CD4-positive, alpha-beta memory T cell (primary cell): ENCODE results near the gene SYK. TPM values are rescaled to one million over a fixed set of nuclear protein-coding genes. Genes with fewer than 3 reads are reported as not detected.
"Not testable (repeated sequence)": the region's sequence is repeated elsewhere in the genome, so short reads cannot be mapped to it uniquely, and the experiment has no call there.

Experiments
- CTCF ChIA-PET: fragments of 350-600 bp; sonication (Branson Sonifier 250); formaldehyde crosslinking; loops from one replicate; lab custom pipeline; 2021; ENCODE audit warnings: inconsistent platforms; ENCODE audit not compliant: partially characterized antibody; lab: Charles Lee
- POLR2A ChIA-PET: fragments of 350-600 bp; sonication (Branson Sonifier 250); formaldehyde crosslinking; loops from one replicate; lab custom pipeline; 2021; ENCODE audit not compliant: partially characterized antibody; lab: Charles Lee
- DNase-seq, 5 donors: peaks; one replicate each; pipeline versions ENCODE4 v3.0.0 to v3.0.0-alpha.2; 2020 to 2022; ENCODE audit warnings: mixed read lengths in 1 of 5
- H3K27ac ChIP-seq: one replicate; pipeline ENCODE4 v1.7.0; 2013; ENCODE audit warnings: low read depth, low read length
- H3K27me3 ChIP-seq: 2 replicates; pipeline ENCODE4 v1.7.0; 2013; ENCODE audit warnings: mild to moderate bottlenecking, low read length, moderate library complexity; ENCODE audit not compliant: insufficient read depth
- H3K36me3 ChIP-seq: 2 replicates; pipeline ENCODE4 v1.7.0; 2013; ENCODE audit warnings: mild to moderate bottlenecking, low read length, moderate library complexity; ENCODE audit not compliant: insufficient read depth
- H3K4me1 ChIP-seq: 2 replicates; pipeline ENCODE4 v1.7.0; 2013; ENCODE audit warnings: mild to moderate bottlenecking, low read length, moderate library complexity; ENCODE audit not compliant: insufficient read depth
- H3K4me3 ChIP-seq, 2 donors: one replicate each; pipeline ENCODE4 v1.7.0; 2013; ENCODE audit warnings: low read length in 2 of 2, mild to moderate bottlenecking in 1 of 2
- H3K9me3 ChIP-seq, 2 donors: one replicate each; pipeline ENCODE4 v1.7.0; 2013; ENCODE audit warnings: low read length in 2 of 2, control low read depth in 1 of 2; ENCODE audit not compliant: control insufficient read depth in 1 of 2
- H3K27ac Mint-ChIP-seq, 7 donors: one replicate each; pipeline ENCODE4 v1.8.0; 2020 to 2021; ENCODE audit warnings: mixed read lengths in 7 of 7, mild to moderate bottlenecking in 6 of 7, inconsistent platforms in 3 of 7, moderate library complexity in 3 of 7
- H3K27me3 Mint-ChIP-seq, 2 donors: one replicate each; pipeline ENCODE4 v1.8.0; 2020 to 2021; ENCODE audit warnings: mixed read lengths in 2 of 2
- H3K36me3 Mint-ChIP-seq, 2 donors: one replicate each; pipeline ENCODE4 v1.8.0; 2020 to 2021; ENCODE audit warnings: mixed read lengths in 2 of 2, inconsistent platforms in 1 of 2, mild to moderate bottlenecking in 1 of 2
- H3K4me1 Mint-ChIP-seq, 4 donors: one replicate each; pipeline ENCODE4 v1.8.0; 2020 to 2021; ENCODE audit warnings: mixed read lengths in 4 of 4, mild to moderate bottlenecking in 1 of 4
- H3K4me3 Mint-ChIP-seq, 8 donors: one replicate each; pipeline ENCODE4 v1.8.0; 2020 to 2021; ENCODE audit warnings: mixed read lengths in 8 of 8, mild to moderate bottlenecking in 7 of 8, moderate library complexity in 6 of 8, inconsistent platforms in 3 of 8
- H3K9me3 Mint-ChIP-seq, 8 donors: one replicate each; pipeline ENCODE4 v1.8.0; 2020 to 2021; ENCODE audit warnings: mixed read lengths in 8 of 8, mild to moderate bottlenecking in 5 of 8, inconsistent platforms in 3 of 8, moderate library complexity in 1 of 8
- intact Hi-C: fragments of 100-400 bp; cut with micrococcal nuclease; formaldehyde crosslinking; loops from one replicate; pipeline ENCODE4 v1.15.1; 2023
- polyA plus RNA-seq, 2 donors: library from polyadenylated mRNA; unstranded; fragments of 300-500 nt; fragmentation: Illumina TruSeq; gene quantifications; one replicate each; pipeline ENCODE4 v1.2.3, GENCODE V29; 2021
- total RNA-seq, 2 experiments: library from RNA; stranded (reverse); gene quantifications; one replicate each; pipeline ENCODE4 v1.2.3, GENCODE V29; 2021

SYK gene
- total and polyA plus RNA-seq, 4 experiments from 2014 or later = 0.08 to 1.9 (median 0.78) TPM

DNA sequence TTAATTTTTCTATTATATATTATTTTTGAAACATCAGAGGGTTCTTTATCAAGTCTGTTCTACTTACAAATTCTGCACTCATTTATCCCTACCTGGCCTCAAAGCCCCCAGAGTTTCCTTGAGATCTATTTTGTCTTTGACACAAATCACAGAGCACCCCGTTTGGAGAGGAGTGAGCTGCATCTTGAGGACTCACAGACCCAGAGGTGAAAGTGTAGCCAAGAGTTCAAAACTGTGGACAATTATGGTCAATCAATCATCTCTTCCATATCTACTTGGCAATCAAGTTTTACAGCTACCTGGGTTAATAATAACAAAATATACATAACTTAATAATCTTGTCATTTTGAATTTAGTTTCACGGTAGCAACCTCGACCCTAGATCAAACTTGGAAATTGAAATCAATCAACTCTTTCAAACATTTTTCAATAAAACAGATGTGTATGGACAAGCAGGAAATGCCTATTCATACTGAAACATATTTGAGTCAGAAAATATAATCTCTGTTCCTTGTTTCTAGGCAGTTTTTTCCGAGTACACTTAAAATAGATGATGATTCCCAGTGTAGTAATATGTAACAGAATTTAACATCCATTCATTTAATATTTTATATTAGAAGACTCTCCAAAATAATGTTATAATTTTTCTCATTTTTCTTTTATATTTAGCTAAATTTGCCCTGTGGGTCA lies 13.7 kb upstream of the SYK start:
- DNase-seq = no peak
- POLR2A ChIA-PET = no interaction called here
- no peaks in the 10 kb centered on the region for H3K36me3 Mint-ChIP-seq
- no peaks in the 10 kb centered on the region for H3K4me1 ChIP-seq
- intact Hi-C loops = no loop called here
- peaks cover 0 to 8% (median 1%) of the 10 kb centered on the region in 8 donors for H3K9me3 Mint-ChIP-seq
- H3K4me3 Mint-ChIP-seq = no peak overlapping the region
- H3K27ac ChIP-seq = no peak overlapping the region
- H3K4me3 ChIP-seq = no peak overlapping the region
- no peak overlapping the region for H3K27ac Mint-ChIP-seq
- no peaks in the 10 kb centered on the region for H3K4me1 Mint-ChIP-seq
- peaks cover 14 to 29% of the 10 kb centered on the region in 2 donors for H3K27me3 Mint-ChIP-seq
- no peaks in the 10 kb centered on the region for H3K9me3 ChIP-seq
- peaks cover 4% of the 10 kb centered on the region for H3K27me3 ChIP-seq
- CTCF ChIA-PET = no interaction called here
- H3K36me3 ChIP-seq = no peaks in the 10 kb centered on the region

DNA sequence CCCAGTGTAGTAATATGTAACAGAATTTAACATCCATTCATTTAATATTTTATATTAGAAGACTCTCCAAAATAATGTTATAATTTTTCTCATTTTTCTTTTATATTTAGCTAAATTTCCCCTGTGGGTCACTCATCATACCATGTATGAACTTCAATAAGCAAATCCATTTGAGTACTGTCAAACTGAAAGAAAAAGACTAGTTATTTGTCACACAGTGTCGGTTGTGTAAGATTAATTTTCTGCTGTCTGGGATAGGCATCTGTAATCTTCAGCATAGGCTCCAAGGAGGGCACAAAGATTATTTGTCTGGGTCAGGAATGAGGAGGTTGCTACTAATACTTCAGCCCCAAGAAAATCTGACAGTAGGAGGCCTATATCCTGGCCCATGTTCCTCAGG lies 13.1 kb upstream of the SYK start:
- H3K4me1 ChIP-seq, H3K27ac Mint-ChIP-seq, H3K4me1 Mint-ChIP-seq, H3K4me3 ChIP-seq, DNase-seq, H3K9me3 Mint-ChIP-seq, intact Hi-C loops, H3K27me3 ChIP-seq, H3K27ac ChIP-seq, H3K36me3 Mint-ChIP-seq, CTCF ChIA-PET, H3K4me3 Mint-ChIP-seq, POLR2A ChIA-PET, H3K36me3 ChIP-seq, H3K9me3 ChIP-seq: not testable (repeated sequence)
- peaks cover 14 to 27% of the 10 kb centered on the region in 2 donors for H3K27me3 Mint-ChIP-seq

GRCh38 chr9:90789408-90789807 lies 12.2 kb upstream of the SYK start:
- Histone ChIP-seq H3K36me3 (no peaks in the 10 kb centered on the region), H3K4me3 (no peak overlapping the region), H3K9me3 (no peaks in the 10 kb centered on the region), H3K27me3 (peaks cover 4% of the 10 kb centered on the region), H3K27ac (no peak overlapping the region), H3K4me1 (no peaks in the 10 kb centered on the region)
- CTCF ChIA-PET = no interaction called here
- POLR2A ChIA-PET = no interaction called here
- no peaks in the 10 kb centered on the region for H3K4me1 Mint-ChIP-seq
- H3K4me3 Mint-ChIP-seq = no peak overlapping the region
- DNase-seq = no peak
- H3K9me3 Mint-ChIP-seq = peaks cover 0 to 8% (median 2%) of the 10 kb centered on the region in 8 donors
- peaks cover 16 to 30% of the 10 kb centered on the region in 2 donors for H3K27me3 Mint-ChIP-seq
- intact Hi-C loops = no loop called here
- H3K27ac Mint-ChIP-seq = no peak overlapping the region
- no peaks in the 10 kb centered on the region for H3K36me3 Mint-ChIP-seq

DNA sequence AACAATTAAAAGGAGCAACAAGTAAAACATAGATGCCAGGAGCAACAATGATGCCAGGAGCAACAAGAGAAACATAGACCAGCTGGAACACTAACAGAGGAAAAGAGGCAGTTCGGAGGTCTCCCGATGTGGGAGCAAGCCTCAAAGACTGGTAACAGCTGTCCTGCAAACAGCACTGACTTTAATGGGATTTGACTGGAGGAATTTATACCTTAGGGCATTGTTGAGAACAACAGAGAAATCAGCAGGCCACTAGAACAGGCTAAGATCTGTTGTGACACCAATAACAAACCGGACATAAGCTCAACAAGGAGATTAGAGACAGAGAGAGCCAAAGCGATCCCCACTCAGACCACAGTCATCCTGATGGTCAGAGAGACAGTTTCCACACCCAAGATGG lies 11.8 kb upstream of the SYK start:
- intact Hi-C loops = no loop called here
- no peak overlapping the region for H3K27ac Mint-ChIP-seq
- Histone ChIP-seq H3K27me3 (peaks cover 4% of the 10 kb centered on the region), H3K4me1 (no peaks in the 10 kb centered on the region), H3K36me3 (no peaks in the 10 kb centered on the region), H3K4me3 (no peak overlapping the region), H3K9me3 (no peaks in the 10 kb centered on the region), H3K27ac (no peak overlapping the region)
- H3K27me3 Mint-ChIP-seq = peaks cover 16 to 30% of the 10 kb centered on the region in 2 donors
- POLR2A ChIA-PET = no interaction called here
- H3K4me3 Mint-ChIP-seq = no peak overlapping the region
- peaks cover 0 to 8% (median 2%) of the 10 kb centered on the region in 8 donors for H3K9me3 Mint-ChIP-seq
- CTCF ChIA-PET = no interaction called here
- DNase-seq = no peak
- no peaks in the 10 kb centered on the region for H3K4me1 Mint-ChIP-seq
- H3K36me3 Mint-ChIP-seq = no peaks in the 10 kb centered on the region

GRCh38 chr9:90793024-90793423 lies 8.6 kb upstream of the SYK start:
- peaks cover 20 to 27% of the 10 kb centered on the region in 2 donors for H3K27me3 Mint-ChIP-seq
- H3K27me3 ChIP-seq, H3K4me1 Mint-ChIP-seq, intact Hi-C loops, H3K36me3 Mint-ChIP-seq, H3K27ac ChIP-seq, H3K4me1 ChIP-seq, H3K27ac Mint-ChIP-seq, DNase-seq, H3K36me3 ChIP-seq, CTCF ChIA-PET, H3K4me3 Mint-ChIP-seq, H3K9me3 Mint-ChIP-seq, H3K4me3 ChIP-seq, H3K9me3 ChIP-seq, POLR2A ChIA-PET: not testable (repeated sequence)

DNA sequence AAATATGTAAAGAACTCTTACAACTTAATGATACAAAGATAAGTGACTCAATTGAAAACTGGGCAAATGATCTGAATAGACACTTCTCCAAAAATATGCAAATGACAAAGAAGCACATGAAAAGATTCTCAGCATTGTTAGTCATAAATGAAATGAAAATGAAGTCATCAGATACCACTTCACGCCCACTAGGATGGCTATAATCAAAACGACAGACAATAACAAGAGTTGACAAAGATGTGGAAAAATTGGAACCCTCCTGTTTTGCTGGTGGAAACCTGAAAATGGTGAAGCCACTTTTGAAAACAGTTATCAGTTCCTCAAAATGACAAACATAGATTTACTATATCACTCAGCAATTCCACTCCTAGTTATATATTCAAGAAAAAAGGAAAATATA lies 7.9 kb upstream of the SYK start:
- Mint-ChIP-seq H3K4me3 (no peak overlapping the region), H3K9me3 (peaks cover 0 to 8% (median 2%) of the 10 kb centered on the region in 8 donors), H3K27ac (no peak overlapping the region), H3K27me3 (peaks cover 21 to 29% of the 10 kb centered on the region in 2 donors), H3K4me1 (no peaks in the 10 kb centered on the region), H3K36me3 (no peaks in the 10 kb centered on the region)
- intact Hi-C loops = no loop called here
- ChIA-PET POLR2A (no interaction called here), CTCF (no interaction called here)
- no peaks in the 10 kb centered on the region for H3K9me3 ChIP-seq
- peaks cover 3% of the 10 kb centered on the region for H3K27me3 ChIP-seq
- no peak overlapping the region for H3K4me3 ChIP-seq
- H3K4me1 ChIP-seq = no peaks in the 10 kb centered on the region
- no peak overlapping the region for H3K27ac ChIP-seq
- H3K36me3 ChIP-seq = no peaks in the 10 kb centered on the region
- no peak for DNase-seq

DNA sequence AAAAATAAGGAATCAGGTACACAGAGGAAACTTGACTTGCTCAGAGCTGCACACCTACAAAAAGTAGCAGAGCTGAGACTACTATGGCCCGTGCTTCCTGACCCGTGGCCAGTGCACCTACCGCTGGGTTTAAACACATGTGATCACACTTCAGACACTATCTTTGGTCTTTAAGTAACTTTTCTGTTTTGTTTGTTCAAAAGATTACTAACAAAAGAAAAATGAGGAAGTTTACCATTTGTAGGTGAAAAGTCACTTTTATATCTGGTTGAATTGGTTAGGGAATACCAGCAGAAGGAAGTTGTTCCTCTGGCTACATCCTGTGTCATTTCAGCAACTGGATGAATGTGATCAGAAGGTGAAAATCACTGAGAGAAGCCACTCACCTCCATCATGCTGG lies 6.5 kb upstream of the SYK start:
- H3K36me3 ChIP-seq = no peaks in the 10 kb centered on the region
- POLR2A ChIA-PET = no interaction called here
- peaks cover 0 to 8% (median 1%) of the 10 kb centered on the region in 8 donors for H3K9me3 Mint-ChIP-seq
- no peaks in the 10 kb centered on the region for H3K36me3 Mint-ChIP-seq
- no peaks in the 10 kb centered on the region for H3K27me3 ChIP-seq
- no peaks in the 10 kb centered on the region for H3K9me3 ChIP-seq
- no peak for DNase-seq
- H3K4me1 Mint-ChIP-seq = no peaks in the 10 kb centered on the region
- H3K27me3 Mint-ChIP-seq = peaks cover 24 to 29% of the 10 kb centered on the region in 2 donors
- H3K4me1 ChIP-seq = no peaks in the 10 kb centered on the region
- no peak overlapping the region for H3K27ac Mint-ChIP-seq
- H3K4me3 ChIP-seq = no peak overlapping the region
- H3K4me3 Mint-ChIP-seq = no peak overlapping the region
- CTCF ChIA-PET = no interaction called here
- no peak overlapping the region for H3K27ac ChIP-seq
- intact Hi-C loops = no loop called here
